GM18519 (cell line): ENCODE data around the gene IL1RAP.

ENCODE experiments used
- ATAC-seq: cut with Tn5 transposase; IDR thresholded peaks from one replicate; pipeline ENCODE4 v1.9.1; 2021; ENCODE audit warnings: mild to moderate bottlenecking, moderate library complexity; ENCODE audit not compliant: unreplicated experiment, low FRiP score

Gene IL1RAP

GRCh38 chr3:190566043-190566933 lies 52.4 kb downstream of the IL1RAP start:
- no peak for ATAC-seq

- no peak for ATAC-seq
Measured at GRCh38 chr3:190568036-190568435, 54.2 kb downstream of the IL1RAP start.

- ATAC-seq: no peak
Measured at GRCh38 chr3:190574473-190574872, 60.6 kb downstream of the IL1RAP start.

GRCh38 chr3:190575437-190576185 lies 61.7 kb downstream of the IL1RAP start:
- no peak for ATAC-seq

GRCh38 chr3:190577225-190577624 lies 63.3 kb downstream of the IL1RAP start:
- no peak for ATAC-seq

GRCh38 chr3:190579514-190580137 lies 65.7 kb downstream of the IL1RAP start:
- no peak for ATAC-seq

GRCh38 chr3:190580417-190580816 lies 66.5 kb downstream of the IL1RAP start:
- no peak for ATAC-seq

GRCh38 chr3:190581041-190581541 lies 67.2 kb downstream of the IL1RAP start:
- ATAC-seq: no peak

GRCh38 chr3:190582667-190583066 lies 68.8 kb downstream of the IL1RAP start:
- no peak for ATAC-seq

GRCh38 chr3:190585805-190586630 lies 72.1 kb downstream of the IL1RAP start:
- no peak for ATAC-seq

GRCh38 chr3:190586631-190587011 lies 72.7 kb downstream of the IL1RAP start:
- no peak for ATAC-seq

GRCh38 chr3:190588570-190588969 lies 74.7 kb downstream of the IL1RAP start:
- no peak for ATAC-seq

GRCh38 chr3:190589326-190589725 lies 75.4 kb downstream of the IL1RAP start:
- ATAC-seq: no peak

- ATAC-seq: no peak
Measured at GRCh38 chr3:190591080-190591479, 77.2 kb downstream of the IL1RAP start.

- ATAC-seq: no peak
Measured at GRCh38 chr3:190593075-190593474, 79.2 kb downstream of the IL1RAP start.

- ATAC-seq: no peak
Measured at GRCh38 chr3:190594171-190594570, 80.3 kb downstream of the IL1RAP start.

- no peak for ATAC-seq
Measured at GRCh38 chr3:190595179-190595795, 81.4 kb downstream of the IL1RAP start.

- no peak for ATAC-seq
Measured at GRCh38 chr3:190595807-190596206, 81.9 kb downstream of the IL1RAP start.

GRCh38 chr3:190596349-190597285 lies 82.7 kb downstream of the IL1RAP start:
- no peak for ATAC-seq
